Lower leg skin (tissue), 4 donors: Measurements from ENCODE around the gene NCOA3. TPM values are rescaled to one million over a fixed set of nuclear protein-coding genes. Genes with fewer than 3 reads are reported as not detected.

Experiments
- DNase-seq, 2 donors: peaks; one replicate each; pipeline ENCODE4 v3.0.0-alpha.2; 2019; ENCODE audit warnings: low spot score in 2 of 2
- H3K4me3 ChIP-seq: fragments of 200-600 bp; sonication (generic); 2 replicates; pipeline ENCODE4 v1.5.1; 2017; ENCODE audit warnings: mild to moderate bottlenecking, low read depth; ENCODE audit not compliant: poor library complexity, severe bottlenecking
- POLR2A ChIP-seq, 2 donors: fragments of 450-650 bp; IDR thresholded peaks; one replicate each; pipeline ENCODE4 v1.6.1; 2016 to 2017; ENCODE audit warnings: antibody characterized with exemption in 2 of 2, mild to moderate bottlenecking in 1 of 2, moderate library complexity in 1 of 2
- WGBS, 2 donors: methylation state at CpG; one replicate each; pipeline ENCODE4 v1.1.5; 2018; 5-methylcytosine and 5-hydroxymethylcytosine counted together
- intact Hi-C: fragments of 100-400 bp; cut with DNase I; formaldehyde crosslinking; loops from one replicate; pipeline ENCODE4 v1.15.0; 2023; ENCODE audit warnings: low total_unique reads
- total RNA-seq, 4 donors: library from RNA; depleted of rRNA; stranded (reverse); fragments of >200 nt; gene quantifications; one replicate each; pipeline ENCODE4 v1.1.0, GENCODE V29; 2016
- TF ChIP-seq, protein P1 (sequence below), 3 donors: fragments of 450-650 bp; IDR thresholded peaks; one replicate each; pipeline ENCODE4 v1.5.1; 2016; ENCODE audit warnings: antibody characterized with exemption in 3 of 3, mild to moderate bottlenecking in 3 of 3, moderate library complexity in 2 of 3

Gene NCOA3
- total RNA-seq, 4 donors from 2014 or later: 43.6 to 55.0 (median 49.5) TPM

DNA sequence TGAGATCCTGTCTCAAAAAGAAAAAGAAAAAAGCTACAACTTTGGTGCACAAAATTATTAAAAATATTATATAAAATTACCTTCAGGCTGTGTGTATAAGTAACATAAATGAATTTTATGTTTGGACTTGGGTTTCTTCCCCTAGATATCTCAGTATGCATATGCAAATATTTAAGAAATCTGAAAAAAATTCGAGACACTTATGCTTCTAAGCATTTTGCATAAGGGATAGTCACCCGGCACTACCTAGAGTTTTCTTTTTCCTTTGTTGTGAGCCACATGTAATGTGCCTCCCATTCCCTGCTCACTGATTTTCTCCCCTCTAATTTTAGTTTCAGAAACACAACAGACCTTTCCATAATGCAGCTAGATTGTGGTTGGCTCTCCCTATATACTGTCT is 79.4 kb downstream of the NCOA3 start:
- no peak overlapping the region for H3K4me3 ChIP-seq
- no peak for DNase-seq
- no peak for TF ChIP-seq POLR2A (IDR thresholded peaks at IDR 0.05)
- TF ChIP-seq, protein P1, sequence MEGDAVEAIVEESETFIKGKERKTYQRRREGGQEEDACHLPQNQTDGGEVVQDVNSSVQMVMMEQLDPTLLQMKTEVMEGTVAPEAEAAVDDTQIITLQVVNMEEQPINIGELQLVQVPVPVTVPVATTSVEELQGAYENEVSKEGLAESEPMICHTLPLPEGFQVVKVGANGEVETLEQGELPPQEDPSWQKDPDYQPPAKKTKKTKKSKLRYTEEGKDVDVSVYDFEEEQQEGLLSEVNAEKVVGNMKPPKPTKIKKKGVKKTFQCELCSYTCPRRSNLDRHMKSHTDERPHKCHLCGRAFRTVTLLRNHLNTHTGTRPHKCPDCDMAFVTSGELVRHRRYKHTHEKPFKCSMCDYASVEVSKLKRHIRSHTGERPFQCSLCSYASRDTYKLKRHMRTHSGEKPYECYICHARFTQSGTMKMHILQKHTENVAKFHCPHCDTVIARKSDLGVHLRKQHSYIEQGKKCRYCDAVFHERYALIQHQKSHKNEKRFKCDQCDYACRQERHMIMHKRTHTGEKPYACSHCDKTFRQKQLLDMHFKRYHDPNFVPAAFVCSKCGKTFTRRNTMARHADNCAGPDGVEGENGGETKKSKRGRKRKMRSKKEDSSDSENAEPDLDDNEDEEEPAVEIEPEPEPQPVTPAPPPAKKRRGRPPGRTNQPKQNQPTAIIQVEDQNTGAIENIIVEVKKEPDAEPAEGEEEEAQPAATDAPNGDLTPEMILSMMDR (IDR thresholded peaks at IDR 0.05): no peak
- intact Hi-C loops: no loop called here
- 92 to 95% methylated on average over 2 of the region's 2 CpGs for WGBS, 2 donors

DNA sequence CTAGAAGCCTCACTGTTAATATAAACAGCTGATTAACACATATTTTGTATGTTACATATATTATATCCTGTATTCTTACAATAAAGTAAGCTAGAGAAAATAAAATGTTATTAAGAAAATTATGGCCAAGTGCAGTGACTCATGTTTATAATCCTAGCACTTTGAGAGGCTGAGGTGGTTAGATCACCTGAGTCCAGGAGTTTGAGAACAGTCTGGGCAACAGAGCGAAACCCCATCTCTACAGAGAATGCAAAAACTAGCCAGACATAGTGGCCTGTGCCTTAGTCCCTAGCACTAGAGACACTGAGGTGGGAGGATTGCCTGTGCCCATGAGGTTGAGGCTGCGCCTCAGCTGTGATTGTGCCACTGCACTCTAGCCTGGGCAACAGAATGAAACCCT is 81.9 kb downstream of the NCOA3 start:
- TF ChIP-seq POLR2A (IDR thresholded peaks at IDR 0.05): no peak
- TF ChIP-seq, protein P1 (IDR thresholded peaks at IDR 0.05): no peak
- no peak overlapping the region for H3K4me3 ChIP-seq
- intact Hi-C loops: no loop called here
- no peak for DNase-seq
- WGBS, 2 donors: 98 to 100% methylated on average over 2 of the region's 2 CpGs

DNA sequence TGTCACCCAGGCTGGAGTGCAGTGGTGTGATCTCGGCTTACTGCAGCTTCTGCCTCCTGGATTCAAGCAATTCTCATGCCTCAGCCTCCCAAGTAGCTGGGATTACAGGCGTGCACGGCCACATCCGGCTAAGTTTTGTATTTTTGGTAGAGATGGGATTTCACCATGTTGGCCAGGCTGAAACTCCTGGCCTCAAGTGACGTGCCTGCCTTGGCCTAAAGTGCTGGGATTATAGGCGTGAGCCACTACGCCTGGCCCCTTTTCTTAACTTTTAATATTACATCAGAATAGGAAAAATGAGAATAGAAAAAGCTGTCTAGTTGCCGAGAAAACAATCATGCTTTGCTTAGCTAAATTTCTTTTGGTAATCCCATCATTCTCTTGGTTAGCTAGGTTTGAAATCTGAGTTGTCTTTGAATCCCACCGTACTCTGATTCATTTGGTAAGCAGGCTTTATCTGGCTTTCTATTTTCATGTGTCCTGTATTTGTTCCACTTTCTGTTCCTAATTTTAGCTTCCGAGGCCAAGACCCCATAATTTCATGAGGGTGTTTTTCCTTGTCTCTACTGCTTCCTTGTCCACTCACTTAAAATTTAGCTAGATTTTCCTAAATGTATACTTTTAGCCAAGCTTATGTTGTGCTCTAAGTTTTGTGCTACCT is 83.5 kb downstream of the NCOA3 start:
- intact Hi-C loops: no loop called here
- WGBS, 2 donors: 78 to 90% methylated on average over 10 of the region's 10 CpGs

DNA sequence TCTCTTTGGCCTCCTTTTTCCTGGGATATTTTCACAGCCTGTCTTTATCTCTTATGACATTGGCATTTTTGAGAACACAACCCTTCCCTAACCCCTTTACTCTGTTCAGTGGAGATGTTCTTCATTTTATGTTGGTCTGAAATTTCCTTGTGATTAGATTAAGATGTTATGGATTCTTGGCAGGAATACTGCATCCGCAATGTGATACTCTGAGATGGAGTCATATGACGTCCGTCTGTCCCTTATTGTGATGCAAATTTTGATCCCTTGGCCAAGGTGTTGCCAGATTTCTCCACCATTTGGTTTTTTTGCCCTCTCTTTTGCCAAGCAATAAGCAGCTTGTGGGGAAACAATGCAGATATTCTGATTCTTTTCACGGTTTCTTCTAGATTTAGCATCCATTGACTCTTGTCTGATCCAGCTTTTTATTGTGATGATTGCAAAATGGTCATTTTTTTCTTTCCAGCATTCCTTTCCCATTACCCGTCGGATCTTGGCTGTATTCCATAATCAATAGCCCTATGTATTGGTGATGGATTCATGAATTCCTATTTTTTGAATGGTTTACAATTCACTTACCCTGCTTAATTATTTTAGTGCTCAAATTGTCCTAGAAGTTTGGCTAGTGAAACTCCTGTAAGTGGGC is 85.1 kb downstream of the NCOA3 start:
- no peak overlapping the region for H3K4me3 ChIP-seq
- intact Hi-C loops: no loop called here
- TF ChIP-seq, protein P1 (IDR thresholded peaks at IDR 0.05): no peak
- TF ChIP-seq POLR2A (IDR thresholded peaks at IDR 0.05): no peak
- WGBS, 2 donors: 64 to 67% methylated on average over 6 of the region's 6 CpGs
- no peak for DNase-seq

More for the DNA sequence above, 83.5 kb downstream of the NCOA3 start:
- H3K4me3 ChIP-seq: no peak overlapping the region
- TF ChIP-seq, protein P1 (IDR thresholded peaks at IDR 0.05): no peak
- TF ChIP-seq POLR2A (IDR thresholded peaks at IDR 0.05): no peak
- DNase-seq: no peak

DNA sequence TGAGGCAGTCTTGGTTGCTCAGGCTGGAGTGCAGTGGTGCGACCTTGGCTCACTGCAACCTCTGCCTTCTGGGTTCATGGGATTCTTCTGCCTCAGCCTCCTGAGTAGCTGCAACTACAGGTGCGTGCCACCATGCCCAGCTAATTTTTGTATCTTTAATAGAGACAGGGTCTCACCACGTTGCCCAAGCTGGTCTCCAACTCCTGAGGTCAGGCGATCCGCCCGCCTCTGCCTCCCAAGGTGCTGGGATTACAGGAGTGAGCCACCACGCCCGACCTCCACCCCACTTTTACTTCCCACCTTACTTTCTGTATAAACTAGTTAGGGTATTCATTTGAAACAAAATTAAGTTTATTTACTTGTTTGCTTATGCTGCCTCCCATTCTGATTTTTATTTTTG is 86.5 kb downstream of the NCOA3 start:
- no peak for DNase-seq
- intact Hi-C loops: no loop called here
- H3K4me3 ChIP-seq: no peak overlapping the region
- no peak for TF ChIP-seq POLR2A (IDR thresholded peaks at IDR 0.05)
- TF ChIP-seq, protein P1 (IDR thresholded peaks at IDR 0.05): no peak
- WGBS, 2 donors: 96 to 98% methylated on average over 8 of the region's 8 CpGs
